HEK293T (cell line): ENCODE results near the gene POU6F2.

Experiments
- ARNT ChIP-seq: fragments of 450-650 bp; IDR thresholded peaks from 2 replicates; pipeline ENCODE4 v1.6.1; 2017; ENCODE audit warnings: mild to moderate bottlenecking
- BHLHE40 ChIP-seq: fragments of 450-650 bp; IDR thresholded peaks from 2 replicates; pipeline ENCODE4 v1.6.1; 2016; ENCODE audit warnings: mild to moderate bottlenecking, moderate library complexity, borderline replicate concordance
- ELF4 ChIP-seq: fragments of 450-650 bp; IDR thresholded peaks from 2 replicates; pipeline ENCODE4 v1.6.1; 2017; ENCODE audit warnings: antibody characterized with exemption
- FOXM1 ChIP-seq: fragments of 450-650 bp; IDR thresholded peaks from 2 replicates; pipeline ENCODE4 v1.6.1; 2017; ENCODE audit warnings: mild to moderate bottlenecking, borderline replicate concordance
- HDGF ChIP-seq: fragments of 450-650 bp; IDR thresholded peaks from 2 replicates; pipeline ENCODE4 v1.6.1; 2017; ENCODE audit warnings: antibody characterized with exemption, borderline replicate concordance
- L3MBTL2 ChIP-seq: fragments of 450-650 bp; conservative IDR thresholded peaks from 2 replicates; pipeline ENCODE4 v1.6.1; 2016; ENCODE audit warnings: mild to moderate bottlenecking
- NFRKB ChIP-seq: fragments of 450-650 bp; IDR thresholded peaks from 2 replicates; pipeline ENCODE4 v1.6.1; 2016; ENCODE audit warnings: mild to moderate bottlenecking, moderate library complexity
- PKNOX1 ChIP-seq: fragments of 450-650 bp; IDR thresholded peaks from 2 replicates; pipeline ENCODE4 v1.6.1; 2016
- SP1 ChIP-seq: fragments of 450-650 bp; IDR thresholded peaks from 2 replicates; pipeline ENCODE4 v1.6.1; 2017
- SUZ12 ChIP-seq: fragments of 450-650 bp; IDR thresholded peaks from 2 replicates; pipeline ENCODE4 v1.6.1; 2016; ENCODE audit warnings: mild to moderate bottlenecking
- TARDBP ChIP-seq: fragments of 450-650 bp; IDR thresholded peaks from 2 replicates; pipeline ENCODE4 v1.6.1; 2016
- ZNF384 ChIP-seq: fragments of 450-650 bp; IDR thresholded peaks from 2 replicates; pipeline ENCODE4 v1.6.1; 2016

- TF ChIP-seq ARNT (no peak), ELF4 (no peak), FOXM1 (no peak), HDGF (no peak), BHLHE40 (no peak), PKNOX1 (no peak), ZNF384 (no peak), SUZ12 (no peak), SP1 (no peak), TARDBP (no peak), NFRKB (no peak), L3MBTL2 (no peak)
These were observed 275.2 kb downstream of the POU6F2 start for GRCh38 chr7:39252916-39253315.
